ENCODE measurements around the gene MAP1B.

DNA sequence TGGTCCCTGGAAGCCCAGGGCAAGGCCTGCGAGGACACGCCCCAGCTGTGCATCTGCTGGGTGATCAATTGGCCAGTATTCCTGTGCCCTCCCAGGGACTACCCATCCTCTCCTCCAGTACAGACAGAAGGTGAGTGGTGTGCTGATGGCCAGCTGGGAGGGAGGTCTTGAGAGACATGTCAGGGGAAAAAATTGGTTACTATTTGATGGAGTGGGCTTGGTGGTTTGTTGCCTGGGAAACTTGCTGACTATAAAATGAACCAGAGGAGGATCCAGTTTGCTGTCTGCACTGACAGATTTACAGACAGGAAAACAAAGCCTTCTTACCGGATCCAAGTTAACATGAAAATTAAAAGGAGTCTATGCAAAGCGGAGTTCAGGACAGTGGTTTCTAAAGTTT is 40.3 kb downstream of the MAP1B start:
- TF ChIP-seq EZH2 (IDR thresholded peaks at IDR 0.05; ENCODE audit: borderline replicate concordance) (no peak), CTCF (IDR thresholded peaks at IDR 0.05; ENCODE audit: poor library complexity) (no peak)

Measured in hepatocyte (in vitro differentiated cells).